Cardiac septum (tissue), 1 donor: ENCODE data around the gene CD37. TPM values are rescaled to one million over a fixed set of nuclear protein-coding genes. Genes with fewer than 3 reads are reported as not detected.
"Not testable (repeated sequence)": the region's sequence is repeated elsewhere in the genome, so short reads cannot be mapped to it uniquely, and the experiment has no call there.

Experiments
- DNase-seq: peaks from one replicate; pipeline ENCODE4 v3.0.0-alpha.2; 2020; ENCODE audit warnings: low spot score
- intact Hi-C: fragments of 100-400 bp; cut with DNase I; formaldehyde crosslinking; loops from one replicate; pipeline ENCODE4 v1.14.0; 2022
- total RNA-seq: library from RNA; stranded (reverse); fragmentation: NEBNext Ultra II Directional; extraction: Animal tissue kit (Norgen Biotek cat#: 25700); gene quantifications from one replicate; pipeline ENCODE4 v1.2.1, GENCODE V29; 2021
- donor health status: DM: no; HTN: no; CAD: no.

Gene CD37
- total RNA-seq, 1 donor from 2014 or later = 4.8 TPM

DNA sequence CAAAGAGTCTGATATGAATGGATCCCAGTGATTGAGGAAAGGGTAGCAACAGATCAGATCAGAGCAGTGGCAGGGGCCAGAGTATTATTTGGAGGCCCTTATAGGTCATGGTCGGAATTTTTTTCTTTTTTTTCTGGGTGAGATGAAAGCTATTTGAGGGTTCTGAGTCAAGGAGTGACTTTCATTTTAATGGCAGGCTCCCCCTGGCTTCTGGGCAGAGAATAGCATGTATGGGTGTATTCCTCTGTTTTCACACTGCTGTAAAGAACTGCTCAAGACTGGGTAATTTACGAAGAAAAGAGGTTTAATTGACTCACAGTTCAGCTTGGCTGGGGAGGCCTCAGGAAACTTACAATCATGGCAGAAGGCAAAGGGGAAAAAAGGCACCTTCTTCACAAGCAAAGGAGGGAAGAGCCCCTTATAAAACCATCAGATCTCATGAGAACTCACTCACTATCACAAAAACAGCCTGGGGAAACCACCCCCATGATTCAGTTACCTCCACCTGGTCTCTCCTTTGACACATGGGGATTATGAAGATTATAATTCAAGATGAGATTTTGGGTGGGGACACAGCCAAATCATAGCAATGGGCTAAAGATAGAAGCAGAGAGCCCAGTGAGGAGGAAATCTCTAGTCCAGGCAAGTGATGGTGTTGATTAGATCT is 7.2 kb upstream of the CD37 start:
- intact Hi-C loops = loop anchor here (5.0 kb wide), 1 partner anchor 101 kb away; no protein-coding TSS in a partner anchor
- no peak for DNase-seq

DNA sequence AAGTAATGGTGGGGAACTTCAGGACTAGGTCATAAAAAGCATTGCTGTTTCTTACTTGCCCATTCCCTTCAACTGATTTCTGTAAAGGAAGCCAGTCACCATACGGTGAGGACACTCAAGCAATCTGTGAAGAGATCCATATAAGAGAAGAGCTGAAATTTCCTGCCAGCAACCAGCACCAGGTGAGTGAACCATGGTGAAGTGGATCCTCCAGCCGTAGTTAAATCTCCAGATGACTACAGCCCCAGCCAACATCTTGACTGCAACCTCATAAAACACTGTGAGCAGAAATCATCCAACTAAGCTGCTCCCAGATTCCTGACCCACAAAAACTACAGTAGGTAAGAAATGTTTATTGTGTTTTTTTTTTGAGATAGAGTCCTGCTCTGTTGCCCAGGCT is 6.5 kb upstream of the CD37 start:
- DNase-seq = no peak
- intact Hi-C loops = loop anchor here (5.0 kb wide), 1 partner anchor 101 kb away; no protein-coding TSS in a partner anchor

DNA sequence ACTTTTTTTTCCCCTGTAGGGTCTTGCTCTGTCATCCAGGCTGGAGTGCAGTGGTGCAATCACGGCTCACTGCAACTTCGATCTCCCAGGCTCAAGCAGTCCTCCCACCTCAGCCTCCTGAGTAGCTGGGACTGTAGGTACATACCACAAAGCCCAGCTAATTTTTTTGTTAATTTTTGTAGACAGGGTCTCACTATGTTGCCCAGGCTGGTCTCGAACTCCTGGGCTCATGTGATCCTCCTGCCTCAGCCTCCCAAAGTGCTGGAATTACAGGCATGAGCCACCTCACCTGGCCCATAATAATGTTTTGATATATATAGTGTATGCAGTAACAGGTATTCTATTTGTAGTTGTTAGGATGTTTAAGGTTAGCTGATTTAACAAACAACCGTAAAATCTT is 4.0 kb upstream of the CD37 start:
- DNase-seq, intact Hi-C loops: not testable (repeated sequence)

DNA sequence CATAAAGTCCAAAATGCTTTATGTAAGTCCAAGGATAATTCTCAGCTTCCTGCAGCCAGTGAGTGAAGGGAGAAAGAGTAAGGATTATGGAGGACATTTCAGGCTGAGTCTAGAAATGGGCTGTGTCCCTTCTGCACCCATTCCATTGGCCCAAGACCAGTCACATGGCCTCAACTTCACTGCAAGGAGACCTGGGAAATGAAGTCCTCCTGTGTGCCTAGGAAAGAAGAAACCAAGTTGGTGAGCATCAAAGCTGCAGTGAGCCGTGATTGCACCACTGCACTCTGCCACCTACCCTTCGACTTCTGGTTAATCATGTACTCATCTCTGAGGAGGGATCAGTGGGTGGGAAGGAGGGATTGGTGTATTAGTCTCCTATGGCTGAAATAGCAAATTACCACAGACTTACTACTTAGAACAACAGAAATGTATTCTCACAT is 3.6 kb upstream of the CD37 start:
- no peak for DNase-seq
- intact Hi-C loops = no loop called here

DNA sequence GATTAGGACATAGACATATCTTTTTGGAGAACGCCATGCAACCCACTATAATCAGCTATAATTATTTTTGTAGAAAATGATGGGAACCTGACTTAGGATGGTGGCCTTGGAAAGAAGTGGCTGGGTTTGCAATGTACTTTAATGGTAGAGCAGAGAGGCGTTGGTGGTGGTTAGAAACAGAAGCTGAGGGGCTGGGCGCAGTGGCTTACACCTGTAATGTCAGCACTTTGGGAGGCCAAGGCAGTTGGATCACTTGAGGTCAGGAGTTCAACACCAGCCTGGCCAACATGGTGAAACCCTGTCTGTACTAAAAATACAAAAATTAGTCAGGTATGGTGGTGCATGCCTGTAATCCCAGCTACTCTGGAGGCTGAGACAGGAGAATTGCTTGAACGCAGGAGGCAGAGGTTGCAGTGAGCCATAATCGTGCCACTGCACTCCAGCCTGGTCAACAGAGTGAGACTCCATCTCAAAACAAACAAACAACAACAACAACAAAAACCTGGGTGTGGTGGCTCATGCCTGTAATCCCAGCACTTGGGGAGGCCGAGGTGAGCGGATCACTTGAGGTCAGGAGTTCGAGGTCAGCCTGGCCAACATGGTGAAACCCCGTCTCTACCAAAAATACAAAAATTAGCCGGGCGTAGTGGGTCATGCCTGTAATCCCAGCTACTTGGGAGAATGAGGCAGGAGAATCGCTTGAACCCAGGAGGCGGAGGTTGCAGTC is 2.4 kb upstream of the CD37 start:
- intact Hi-C loops, DNase-seq: not testable (repeated sequence)

DNA sequence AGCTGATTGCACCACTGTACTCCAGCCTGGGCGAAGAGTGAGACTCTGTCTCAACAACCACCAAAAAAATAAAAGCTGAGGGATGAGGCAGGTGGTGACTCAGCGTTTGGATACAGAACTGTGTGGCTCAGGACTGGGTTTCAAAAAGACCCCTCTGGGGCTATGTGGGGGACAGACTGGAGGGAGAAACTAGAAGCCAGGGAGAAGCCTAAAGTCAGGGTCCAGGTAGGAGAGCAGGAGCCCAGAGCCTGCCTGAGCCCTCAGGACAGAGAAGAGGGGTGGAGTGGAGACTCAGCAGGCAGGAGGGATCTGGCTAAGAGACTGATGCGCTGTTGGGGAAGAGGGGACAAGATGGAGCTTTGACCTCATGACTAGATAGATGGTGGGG is 1.8 kb upstream of the CD37 start:
- intact Hi-C loops = no loop called here
- DNase-seq = no peak

DNA sequence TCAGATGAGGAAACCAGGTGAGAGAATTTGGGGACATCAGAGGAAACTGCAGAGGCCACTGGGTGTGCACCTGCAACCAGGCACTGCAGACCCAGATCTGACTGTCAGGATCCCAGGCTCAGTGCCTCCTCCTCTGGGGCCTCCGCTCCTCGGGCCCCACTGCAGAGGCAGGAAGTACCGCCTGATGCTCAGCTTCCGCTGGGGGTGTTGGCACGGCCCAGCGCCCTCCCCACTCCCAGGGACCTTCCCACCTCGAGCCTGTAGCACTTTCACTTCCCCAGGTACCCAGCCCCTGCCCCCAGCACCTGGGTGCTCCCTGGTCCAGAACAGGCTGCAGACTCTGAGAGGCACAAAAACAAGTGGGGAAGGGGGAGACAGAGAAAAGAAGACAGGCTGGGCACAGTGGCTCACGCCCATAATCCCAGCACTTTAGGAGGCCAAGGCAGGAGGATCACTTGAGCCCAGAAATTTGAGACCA is 1.4 kb upstream of the CD37 start:
- intact Hi-C loops = no loop called here
- no peak for DNase-seq

DNA sequence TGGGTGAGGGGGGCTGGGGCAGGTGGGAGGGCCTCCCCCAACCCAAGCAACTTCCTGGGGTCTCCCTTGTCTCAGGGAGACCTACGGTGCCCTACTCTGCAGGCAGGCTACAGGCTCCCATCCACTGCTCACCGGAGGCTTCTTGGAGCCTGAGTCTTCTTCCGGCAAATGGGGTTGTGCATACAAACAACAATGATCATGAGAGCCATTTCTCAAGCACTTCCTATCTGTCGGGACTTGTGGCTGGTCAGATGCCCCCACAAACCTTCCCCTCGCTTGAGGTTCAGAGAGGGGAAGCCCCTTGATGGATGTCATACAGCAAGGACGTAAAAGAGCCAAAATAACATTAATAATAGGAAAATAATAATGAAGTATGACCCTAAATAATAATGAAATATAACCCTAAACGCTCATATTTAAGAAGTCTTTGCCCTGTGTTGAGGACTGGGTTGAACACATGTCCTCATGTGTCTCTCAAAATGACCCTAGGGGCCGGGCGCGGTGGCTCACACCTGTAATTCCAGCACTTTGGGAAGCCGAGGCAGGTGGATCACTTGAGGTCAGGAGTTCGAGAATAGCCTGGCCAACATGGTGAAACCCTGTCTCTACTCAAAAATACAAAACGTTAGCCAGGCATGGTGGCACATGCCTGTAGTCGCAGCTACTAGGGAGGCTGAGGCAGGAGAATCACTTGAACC is 727 bp downstream of the CD37 start:
- no peak for DNase-seq
- intact Hi-C loops = no loop called here

DNA sequence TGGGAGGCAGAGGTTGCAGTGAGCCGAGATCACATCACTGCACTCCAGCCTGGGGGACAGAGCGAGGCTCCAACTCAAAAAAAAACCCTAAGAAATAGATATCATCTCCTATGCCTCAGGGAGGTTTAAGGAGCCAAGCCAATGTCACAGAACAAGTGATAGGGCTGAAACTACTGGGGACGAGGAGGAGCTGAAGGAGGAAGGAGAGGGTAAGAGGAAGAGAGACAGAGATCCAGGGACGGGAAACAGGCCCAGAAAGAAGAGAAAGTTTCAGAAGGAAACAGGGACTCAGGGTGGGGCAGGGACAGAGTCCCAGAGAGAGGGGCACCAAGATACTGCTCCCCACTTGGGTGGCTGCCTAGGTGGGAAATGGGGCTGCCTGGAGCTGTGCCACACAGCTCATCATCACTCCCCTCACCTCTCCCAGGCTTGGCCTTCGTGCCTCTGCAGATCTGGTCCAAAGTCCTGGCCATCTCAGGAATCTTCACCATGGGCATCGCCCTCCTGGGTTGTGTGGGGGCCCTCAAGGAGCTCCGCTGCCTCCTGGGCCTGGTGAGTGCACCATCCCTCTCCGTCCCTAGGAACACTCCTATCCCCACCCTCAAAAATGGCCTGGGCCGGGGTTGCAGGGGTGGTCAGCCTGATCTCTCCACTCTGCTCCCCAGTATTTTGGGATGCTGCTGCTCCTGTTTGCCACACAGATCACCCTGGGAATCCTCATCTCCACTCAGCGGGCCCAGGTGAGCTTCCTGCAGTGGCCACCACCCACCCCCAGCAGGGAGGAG is 1.5 kb downstream of the CD37 start:
- intact Hi-C loops = no loop called here
- no peak for DNase-seq

DNA sequence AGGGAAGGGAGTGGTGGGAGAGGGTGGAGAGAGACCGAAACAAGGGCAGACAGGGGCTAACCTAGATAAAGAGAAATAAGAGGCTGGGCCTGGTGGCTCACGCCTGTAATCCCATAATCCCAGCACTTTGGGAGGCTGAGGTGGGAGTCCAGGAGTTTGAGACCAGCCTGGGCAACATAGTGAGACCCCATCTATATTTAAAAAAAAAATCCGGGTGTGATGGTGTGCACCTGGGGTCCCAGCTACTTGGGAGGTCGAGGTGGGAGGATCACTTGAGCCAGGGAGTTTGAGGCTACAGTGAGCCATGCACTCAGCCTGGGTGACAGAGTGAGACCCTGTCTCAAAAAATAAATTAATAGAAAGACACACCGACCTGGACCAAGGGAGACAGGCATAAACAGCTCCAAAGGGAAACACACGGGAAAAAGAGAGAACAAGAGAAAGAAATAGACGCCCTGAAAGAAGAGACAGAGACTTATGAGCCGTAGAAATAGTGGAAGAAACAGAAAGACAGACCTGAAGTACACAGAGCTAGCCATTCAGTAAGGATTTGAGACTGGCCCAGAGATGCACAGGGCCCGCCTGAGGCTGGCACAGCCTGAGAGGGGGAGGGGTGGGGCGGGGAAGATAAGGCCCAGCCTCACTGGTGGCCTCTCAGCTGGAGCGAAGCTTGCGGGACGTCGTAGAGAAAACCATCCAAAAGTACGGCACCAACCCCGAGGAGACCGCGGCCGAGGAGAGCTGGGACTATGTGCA is 2.2 kb downstream of the CD37 start:
- no peak for DNase-seq
- intact Hi-C loops = no loop called here

DNA sequence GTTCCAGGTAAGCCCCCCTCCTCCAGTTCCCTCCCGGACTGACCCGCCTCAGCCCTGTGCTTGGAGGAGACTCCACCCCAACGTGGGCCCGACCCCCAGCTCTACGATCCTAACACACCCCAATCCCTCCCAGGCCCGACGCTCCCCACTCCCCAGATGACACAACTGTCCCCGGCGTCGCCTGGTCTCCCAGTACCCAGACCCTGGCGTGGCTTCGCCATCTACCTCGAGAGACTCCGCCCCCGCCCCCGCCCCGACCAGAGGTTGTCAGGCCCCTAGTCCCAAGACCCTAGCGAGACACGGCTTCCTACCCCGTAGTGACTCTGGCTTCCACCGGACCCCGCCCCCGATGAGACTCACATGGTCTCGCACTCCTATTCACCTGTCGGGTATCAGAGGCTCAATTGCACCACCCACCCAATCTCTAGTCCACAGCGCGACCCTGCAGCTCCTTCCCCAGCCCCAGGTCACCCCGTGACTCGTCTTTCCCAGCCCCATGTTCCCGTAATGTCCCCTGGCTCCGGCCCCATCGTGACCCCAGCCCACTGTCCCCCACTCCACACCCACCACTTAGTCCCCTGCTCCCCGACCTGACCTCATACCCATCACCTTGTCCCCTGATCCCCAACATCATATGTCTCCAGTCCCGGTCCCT is 2.9 kb downstream of the CD37 start:
- no peak for DNase-seq
- intact Hi-C loops = no loop called here

DNA sequence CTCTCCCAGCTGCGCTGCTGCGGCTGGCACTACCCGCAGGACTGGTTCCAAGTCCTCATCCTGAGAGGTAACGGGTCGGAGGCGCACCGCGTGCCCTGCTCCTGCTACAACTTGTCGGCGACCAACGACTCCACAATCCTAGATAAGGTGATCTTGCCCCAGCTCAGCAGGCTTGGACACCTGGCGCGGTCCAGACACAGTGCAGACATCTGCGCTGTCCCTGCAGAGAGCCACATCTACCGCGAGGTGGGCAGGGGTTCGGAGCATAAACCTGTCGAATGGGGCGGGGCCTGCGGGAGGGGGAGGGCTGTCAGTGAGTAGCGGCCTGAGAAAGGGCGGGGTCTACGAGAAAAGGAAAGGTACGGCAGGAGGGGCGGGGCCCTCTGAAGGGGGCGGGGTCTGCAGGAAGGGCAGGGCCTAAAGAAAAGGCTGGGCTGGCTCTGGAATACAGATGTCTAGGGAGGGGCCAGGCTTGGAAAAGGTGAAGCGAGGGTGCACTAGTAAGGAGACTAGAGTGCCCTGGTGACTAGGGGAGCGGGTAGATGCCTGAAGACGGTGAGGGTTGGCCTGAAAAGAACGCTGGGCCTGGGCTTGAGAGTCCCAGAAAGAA is 3.6 kb downstream of the CD37 start:
- DNase-seq = peak; percentile 75
- intact Hi-C loops = no loop called here

DNA sequence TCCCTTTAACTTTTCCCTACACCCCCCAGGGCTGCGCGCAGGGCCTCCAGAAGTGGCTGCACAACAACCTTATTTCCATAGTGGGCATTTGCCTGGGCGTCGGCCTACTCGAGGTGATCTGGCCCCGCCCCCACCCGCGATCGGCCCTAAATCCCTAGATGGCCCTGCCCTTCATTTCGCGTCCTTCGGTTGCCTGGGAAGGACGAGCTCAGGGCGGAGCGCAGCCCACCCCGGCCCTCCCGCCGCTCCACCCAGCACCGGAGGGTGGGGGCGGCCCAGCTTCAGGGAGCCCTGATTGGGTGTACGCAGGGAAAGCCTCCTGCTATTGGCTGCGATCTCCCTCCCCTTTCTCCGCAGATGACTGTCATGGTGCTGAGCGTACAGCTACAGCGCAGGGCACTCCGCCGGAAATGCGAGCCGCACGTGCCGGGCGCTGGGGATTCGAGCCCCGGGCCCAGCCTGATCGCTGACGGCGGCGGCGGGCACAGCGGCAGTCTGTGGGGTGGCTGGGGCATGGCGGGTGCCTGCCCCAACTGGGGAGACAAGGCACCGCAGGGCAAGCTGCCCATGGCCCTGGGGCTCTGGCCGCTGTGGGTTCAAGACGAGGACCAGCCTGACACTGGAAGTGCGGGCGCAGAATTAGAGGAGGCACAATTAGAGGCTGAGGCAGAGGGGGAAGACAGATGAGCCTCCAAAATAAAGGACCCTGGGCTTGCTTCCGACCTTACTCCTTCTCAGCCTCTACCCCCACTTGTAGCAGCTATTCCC is 4.3 kb downstream of the CD37 start:
- peak; percentile 90 for DNase-seq
- intact Hi-C loops = loop anchor here (2.0 kb wide), 1 partner anchor 21 kb away; no protein-coding TSS in a partner anchor

DNA sequence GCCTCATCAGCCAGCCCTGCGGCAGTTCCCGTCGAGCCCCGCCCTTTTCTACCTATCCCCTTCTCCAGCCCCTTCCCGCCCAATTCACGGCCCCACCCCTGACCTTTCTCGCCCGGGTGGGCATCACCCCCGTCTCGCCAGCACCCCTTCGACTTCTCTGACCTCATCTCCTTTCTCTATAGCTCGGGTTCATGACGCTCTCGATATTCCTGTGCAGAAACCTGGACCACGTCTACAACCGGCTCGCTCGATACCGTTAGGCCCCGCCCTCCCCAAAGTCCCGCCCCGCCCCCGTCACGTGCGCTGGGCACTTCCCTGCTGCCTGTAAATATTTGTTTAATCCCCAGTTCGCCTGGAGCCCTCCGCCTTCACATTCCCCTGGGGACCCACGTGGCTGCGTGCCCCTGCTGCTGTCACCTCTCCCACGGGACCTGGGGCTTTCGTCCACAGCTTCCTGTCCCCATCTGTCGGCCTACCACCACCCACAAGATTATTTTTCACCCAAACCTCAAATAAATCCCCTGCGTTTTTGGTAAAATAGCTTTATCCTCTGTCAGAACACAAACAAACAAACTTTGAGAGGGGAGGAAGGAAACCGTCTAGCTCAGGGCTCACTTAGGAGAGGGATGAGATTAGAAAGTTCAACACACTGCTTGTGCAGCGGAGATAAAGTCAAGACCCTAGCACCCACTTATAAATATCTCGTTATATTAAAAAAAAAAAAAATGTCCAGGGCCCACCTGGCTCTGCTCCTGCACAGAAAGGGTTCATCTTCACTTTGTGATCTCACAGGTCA is 5.1 kb downstream of the CD37 start:
- DNase-seq = peak; percentile 77
- intact Hi-C loops = loop anchor here (2.0 kb wide), 1 partner anchor 21 kb away; no protein-coding TSS in a partner anchor

DNA sequence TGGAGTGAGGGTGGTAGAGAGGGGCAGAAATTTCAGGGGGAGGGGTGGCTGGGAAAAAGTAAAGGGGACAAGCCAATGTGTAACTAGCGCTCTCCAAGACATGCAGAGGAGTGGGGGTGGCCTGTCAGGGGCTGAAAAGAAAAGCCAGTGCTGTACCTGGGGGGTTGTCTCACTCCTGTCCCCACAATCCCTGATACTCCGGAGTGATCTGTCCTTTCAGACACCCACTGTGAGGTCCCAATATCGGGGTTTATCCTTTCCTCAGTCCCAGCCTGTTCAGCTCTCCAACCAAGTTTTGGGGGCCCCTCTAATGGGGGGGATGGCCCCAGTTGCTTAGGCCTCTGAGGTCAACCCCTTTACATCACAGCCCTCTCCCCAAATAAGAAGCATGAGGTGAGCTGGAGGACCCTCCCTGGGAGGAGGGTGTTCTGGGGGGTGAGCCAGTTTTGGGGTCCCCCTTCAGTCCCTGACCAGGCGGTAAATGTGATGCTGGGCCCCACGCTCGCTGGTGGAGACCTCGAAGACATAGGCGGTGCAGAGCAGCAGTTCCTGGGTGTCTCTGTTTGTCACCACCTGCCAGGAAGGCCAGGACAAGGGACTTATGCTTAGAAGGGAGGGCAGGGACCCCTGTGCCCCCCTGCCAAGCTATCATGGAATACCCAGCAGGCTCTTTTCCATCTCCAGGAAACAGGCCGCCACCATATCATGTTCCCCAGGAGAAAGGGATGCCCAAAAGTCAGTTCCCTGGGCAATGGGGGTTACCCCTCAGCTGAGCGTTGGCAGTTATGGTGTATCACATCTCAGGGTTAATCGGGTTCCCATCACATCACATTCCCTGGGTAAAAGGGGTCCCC is 5.9 kb downstream of the CD37 start:
- intact Hi-C loops = loop anchor here (2.0 kb wide), 1 partner anchor 20 kb away; no protein-coding TSS in a partner anchor
- DNase-seq = peak; percentile 60
